ENCODE results near the gene BICD1. TPM values are rescaled to one million over a fixed set of nuclear protein-coding genes. Genes with fewer than 3 reads are reported as not detected.
"Not testable (repeated sequence)": the region's sequence is repeated elsewhere in the genome, so short reads cannot be mapped to it uniquely, and the experiment has no call there.

Gene BICD1
- total RNA-seq, 1 experiment from 2014 or later: 10.6 TPM

DNA sequence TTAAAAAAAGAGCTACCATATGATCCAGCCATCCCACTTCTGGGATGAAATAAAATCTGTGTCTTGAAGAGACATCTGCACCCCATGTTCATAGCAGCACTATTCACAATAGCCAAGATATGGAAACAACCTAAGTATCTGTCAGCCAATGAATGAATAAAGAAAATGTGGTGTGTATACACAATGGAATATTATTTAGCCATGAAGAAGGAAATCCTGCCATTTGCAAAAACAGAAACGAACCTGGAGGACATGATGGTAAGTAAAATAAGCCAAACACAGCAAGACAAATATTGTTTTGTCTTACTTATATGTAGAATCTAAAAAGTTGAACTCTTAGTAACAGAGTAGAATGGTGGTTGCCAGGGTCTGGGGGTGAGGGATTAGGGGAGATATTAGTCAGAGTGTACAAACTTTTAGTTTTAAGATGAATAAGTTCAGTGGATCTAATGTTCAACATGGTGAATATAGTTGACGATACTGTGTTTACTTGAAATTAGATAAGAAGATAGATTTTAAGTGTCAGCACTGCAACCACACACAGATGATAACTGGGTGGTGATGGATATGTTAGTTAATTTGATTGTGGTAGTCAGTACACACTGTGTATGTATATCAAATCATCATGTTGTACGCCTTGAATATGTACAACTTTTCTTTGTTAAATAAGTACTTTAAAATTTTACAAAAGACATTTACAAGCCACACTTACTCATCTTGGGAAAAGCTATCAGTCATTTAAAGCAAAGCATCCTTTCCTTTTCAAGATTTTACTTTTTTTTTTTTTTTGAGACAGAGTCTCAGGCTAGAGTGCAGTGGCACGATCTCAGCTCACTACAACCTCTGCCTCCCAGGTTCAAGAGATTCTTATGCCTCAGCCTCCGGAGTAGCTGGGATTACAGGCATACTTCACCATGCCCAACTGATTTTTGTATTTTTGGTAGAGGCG lies 89.9 kb downstream of the BICD1 start:
- DNase-seq (ENCODE audit: low spot score): no peak

DNA sequence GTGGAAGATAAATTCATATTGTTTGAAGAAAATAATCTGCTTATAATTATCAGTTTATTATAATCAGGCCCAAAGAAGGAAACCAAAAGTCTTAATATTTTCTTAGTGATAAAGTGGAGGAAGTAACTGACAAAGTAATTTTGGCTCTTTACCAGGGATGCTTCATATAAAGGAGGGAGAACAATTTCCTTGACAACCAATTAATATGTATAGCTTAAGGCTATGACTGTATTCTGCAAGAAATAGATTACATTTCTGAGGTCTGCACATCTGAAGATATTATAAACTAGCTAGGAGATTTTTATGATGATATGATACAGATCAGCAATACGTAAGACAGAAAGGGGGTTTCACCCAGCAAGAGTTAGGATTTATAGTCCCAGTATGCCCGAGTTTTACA lies 90.8 kb downstream of the BICD1 start:
- no peak for DNase-seq (ENCODE audit: low spot score)

DNA sequence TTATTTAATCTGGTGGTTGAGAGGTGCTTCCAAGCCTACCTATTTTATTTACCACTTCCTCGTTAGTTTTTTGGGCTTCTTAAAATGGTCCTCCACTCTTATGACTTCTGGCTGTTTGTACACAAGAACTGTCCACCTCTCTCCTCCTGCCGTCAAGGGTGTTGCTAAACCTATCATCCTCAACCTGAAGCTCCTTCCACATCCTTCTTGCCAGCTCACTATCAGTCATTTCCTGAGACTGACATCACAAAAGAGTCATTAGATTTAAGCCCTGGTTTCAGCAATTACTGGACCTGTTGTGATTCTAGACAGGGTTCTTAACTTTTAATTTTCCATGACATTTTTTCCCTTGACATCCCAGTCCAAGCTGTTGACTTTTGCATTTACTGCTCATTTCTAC lies 91.9 kb downstream of the BICD1 start:
- DNase-seq (ENCODE audit: low spot score): no peak

DNA sequence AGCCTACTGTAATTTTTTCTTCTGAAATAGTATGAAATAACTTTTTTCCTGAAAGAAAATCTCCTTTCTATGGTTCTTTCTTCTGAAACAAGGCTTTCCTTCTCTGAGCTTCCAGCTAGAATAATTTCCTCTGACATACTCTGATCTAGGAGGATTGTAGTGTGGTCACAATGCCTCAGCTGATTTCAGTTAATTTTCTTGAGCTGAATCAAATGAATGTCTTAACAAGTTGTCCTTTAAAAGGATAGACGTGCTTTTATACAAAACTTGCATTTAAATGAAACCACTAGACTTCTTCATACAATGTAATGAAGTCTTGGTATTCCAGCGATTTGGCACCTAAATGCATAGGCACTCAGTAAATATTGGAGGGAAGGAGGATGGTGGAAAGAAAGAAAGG lies 94.4 kb downstream of the BICD1 start:
- no peak for DNase-seq (ENCODE audit: low spot score)

DNA sequence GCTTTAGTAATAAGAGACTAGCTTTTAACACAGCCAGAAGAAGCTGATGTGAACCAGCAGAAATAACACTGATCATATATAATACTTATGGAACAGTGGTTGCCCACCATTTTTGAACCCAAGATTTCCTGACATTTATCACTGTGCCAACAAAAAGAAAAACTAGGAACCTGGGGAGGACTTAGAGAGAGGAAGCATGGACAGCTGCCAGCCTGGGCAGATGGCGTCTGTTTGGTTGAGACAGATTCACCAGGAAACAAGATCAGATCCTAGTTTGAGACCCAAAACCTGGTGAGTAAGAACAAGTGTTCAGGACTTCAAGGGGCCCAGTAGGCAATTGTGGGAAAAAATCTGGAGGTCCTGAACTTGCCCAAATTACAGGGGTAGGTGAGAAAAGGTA lies 95.3 kb downstream of the BICD1 start:
- DNase-seq (ENCODE audit: low spot score): no peak

DNA sequence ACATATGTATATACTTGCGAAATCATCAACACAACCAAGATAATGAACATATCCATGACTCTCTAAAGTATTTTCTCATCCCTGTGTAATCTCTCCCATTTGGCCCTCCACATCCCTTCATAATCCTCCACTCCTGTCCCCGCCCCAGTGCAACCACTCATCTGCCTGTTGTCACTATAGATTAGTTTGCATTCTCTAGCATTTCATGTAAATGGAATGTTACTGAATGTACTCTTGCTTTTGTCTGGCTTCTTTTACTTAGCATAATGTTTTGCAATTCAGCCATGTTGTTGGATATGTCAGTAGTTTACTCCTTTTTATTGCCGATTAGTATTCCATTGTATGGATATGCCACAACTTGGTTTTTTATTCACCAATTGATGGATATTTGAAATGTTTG lies 99.1 kb downstream of the BICD1 start:
- no peak for DNase-seq (ENCODE audit: low spot score)

DNA sequence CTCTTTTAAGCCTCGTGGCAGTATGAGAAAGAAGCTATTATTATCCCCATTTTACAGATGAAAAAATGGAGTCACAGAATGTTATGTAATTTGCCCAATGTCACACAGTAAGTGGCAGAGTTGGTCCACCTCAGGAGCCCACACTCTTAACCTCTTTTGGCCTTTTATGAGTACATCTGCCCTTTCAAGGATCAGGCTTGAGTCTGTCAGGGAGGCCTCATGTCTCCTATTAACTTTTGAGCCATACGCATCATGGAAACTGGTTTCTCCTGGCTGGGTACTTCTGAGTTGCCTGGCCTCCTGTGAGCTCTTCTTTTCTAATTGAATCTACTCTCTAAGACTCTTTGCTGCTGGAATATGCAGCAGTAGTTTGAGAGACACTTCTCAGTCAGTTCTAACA lies 101.7 kb downstream of the BICD1 start:
- no peak for DNase-seq (ENCODE audit: low spot score)

DNA sequence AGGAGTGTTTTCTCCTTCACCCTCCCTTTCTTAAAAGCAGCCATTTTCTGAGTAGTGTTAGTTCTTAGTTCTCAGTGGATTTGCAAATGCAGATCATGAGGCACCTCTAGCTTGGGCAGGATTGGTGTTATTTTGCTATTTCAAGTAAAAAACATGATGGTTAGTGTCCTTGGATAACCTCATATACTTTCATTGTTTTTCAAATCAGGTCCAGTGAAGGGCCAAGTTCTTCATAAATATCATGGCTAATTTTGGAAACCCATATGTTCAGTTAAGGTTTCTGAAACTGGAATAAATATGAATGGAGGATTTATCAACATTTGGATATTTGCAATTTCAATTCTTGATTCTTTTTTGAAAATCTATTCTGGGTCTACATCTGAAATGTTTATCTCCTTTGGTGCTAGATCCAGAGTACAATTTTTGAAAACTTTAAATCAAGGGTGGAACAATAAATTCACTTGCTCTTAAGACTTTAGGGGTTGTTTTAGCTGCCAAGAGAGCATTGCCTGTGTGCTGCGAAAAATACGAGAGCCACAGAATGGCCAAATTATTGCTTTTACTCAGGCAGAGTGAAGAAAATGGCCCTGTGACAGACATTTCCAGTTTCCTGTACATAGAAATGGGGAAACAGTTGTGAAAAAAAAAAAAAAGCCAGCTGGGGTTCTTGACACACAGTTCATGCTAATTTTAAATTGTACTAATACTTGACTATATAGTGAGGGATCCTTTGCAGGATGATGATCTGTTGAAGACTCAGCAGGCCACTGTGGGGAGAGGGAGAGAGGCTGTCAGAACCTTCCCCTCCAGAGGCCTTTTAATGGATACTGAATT lies 104.6 kb downstream of the BICD1 start:
- DNase-seq (ENCODE audit: low spot score): no peak

DNA sequence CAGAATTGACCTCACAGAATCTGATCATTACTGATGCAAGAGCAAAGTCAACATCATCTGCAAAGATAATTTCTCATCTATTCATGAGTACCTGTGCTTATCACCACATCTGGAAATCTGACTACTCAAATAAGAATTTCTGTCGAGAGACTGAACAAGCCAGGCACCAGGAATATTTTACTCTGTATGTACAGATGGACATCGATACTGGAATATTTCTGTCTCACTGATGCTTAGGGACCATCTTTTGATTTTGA lies 105.2 kb downstream of the BICD1 start:
- DNase-seq (ENCODE audit: low spot score): no peak

DNA sequence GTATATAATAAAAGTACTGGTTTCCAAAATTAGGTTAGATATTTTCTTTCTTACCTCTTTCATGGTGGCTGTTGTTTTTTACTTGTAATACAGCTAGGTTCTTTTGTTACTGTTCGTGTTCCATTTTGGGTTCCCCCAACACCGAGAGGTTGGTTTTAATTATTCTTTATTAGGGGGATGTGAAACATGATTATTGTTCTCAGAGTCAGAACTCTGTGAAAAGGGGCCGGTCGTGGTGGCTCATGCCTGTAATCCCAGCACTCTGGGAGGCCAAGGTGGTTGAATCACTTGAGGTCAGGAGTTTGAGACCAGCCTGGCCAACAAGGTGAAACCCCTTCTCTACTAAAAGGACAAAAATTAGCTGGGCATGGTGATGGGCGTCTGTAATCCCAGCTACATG lies 108.1 kb downstream of the BICD1 start:
- no peak for DNase-seq (ENCODE audit: low spot score)

DNA sequence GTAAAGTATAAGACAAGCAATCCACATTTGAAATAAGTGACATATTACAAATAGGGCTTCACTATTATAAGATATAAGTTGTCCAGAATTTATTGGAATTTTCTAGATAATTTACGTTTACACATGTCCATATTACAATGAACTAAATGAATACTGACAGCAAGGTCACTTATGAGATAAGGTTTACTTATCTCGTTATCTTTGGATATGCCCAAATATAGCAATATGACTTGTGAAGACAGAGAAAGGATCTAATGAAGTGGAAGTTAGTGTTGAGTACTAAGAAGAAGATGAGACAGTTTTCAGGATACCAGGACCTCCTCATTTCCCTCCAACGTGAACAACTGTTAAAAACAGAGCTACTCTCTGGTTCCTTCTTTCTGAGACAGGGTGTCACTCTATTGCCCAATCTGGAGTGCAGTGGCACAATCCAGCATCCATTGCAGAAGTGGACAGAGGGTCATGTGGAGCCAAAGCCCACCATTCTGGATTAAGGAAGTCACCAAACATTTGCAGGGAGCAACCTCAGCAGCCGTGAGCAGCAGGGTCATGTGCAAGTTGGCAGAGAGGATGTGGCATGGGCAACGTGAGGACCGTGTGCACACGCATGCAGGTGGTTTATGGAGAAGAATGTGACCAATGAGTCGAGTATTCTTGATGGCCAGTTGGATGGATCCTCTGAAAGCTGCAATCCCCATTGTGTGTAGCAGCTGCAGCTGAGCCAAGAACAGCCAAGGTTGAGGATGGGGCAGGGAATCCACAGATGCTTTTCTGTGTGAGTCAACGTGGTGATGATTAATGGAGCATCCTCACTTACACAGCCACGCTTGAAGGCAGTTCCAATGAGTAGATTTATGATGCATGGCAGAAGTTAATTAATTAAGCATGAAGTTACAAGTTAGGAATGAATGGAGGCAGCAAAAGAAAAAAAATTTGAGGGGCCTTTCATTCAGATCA lies 111.0 kb downstream of the BICD1 start:
- DNase-seq (ENCODE audit: low spot score): no peak

DNA sequence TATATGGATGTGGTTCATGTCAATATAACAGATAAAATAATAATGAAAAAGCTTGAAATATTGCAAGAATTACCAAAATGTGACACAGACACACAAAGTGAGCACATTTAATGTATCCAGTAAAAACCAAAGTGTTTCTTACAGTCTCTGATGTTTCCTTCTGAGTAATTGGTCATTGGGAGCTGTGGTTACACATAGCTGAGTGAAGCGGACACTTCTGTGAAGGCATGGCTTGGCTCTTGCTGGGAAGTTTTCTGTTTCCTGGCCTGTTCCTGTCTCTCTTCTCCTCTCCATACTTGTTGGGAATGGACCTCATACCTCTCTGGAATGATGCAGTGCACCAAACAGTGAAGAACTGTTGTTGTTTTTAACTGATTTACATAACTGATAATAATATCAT lies 117.3 kb downstream of the BICD1 start:
- DNase-seq (ENCODE audit: low spot score): no peak

DNA sequence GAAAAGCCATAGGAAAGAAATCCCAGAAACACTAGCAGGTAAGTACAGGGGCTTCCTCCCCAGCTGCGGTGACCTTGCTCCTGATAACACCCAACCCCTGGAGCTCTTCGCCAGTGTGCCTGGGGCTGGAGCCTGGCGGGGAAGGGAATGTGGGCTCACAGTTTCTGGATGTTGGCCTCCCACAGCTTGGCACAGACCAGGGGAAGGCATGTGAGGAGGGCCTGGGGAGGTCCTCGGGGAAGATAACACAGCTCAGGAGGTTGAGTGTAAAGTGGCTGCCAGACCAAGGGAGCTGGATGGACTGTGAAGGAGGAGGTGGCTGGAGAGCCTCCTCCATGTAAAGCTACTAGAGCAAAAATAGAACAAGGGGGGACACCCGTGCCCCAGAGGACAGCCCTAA lies 120.1 kb downstream of the BICD1 start:
- DNase-seq (ENCODE audit: low spot score): no peak

DNA sequence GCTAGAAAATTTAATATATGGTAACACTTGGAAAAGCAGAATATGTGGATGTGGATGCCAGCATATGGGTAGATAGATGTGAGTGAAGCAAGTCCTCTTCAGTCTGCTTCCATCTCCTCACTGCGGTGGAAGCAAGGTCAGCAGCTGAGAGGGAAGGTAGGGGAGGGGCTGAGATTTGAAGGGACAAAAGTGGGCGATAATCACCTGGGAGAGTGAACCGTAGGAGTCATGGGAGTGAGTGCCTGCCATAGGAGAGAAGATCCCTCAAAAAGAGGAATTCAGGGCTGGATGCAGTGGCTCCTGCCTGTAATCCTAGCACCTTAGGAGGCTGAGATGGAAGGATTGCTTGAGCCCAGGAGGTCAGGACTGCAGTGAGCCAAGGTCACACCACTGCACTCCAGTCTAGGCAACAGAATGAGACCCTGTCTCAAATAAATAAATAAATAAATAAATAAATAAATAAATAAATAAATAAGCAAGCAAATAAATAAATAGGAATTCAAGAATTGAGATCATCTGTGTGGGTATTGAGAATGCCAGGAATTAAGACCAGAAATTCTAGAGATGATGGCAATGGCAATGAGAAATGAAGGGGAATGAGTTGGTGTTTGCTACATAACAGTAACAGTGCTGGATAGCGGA lies 123.4 kb downstream of the BICD1 start:
- DNase-seq (ENCODE audit: low spot score): no peak

DNA sequence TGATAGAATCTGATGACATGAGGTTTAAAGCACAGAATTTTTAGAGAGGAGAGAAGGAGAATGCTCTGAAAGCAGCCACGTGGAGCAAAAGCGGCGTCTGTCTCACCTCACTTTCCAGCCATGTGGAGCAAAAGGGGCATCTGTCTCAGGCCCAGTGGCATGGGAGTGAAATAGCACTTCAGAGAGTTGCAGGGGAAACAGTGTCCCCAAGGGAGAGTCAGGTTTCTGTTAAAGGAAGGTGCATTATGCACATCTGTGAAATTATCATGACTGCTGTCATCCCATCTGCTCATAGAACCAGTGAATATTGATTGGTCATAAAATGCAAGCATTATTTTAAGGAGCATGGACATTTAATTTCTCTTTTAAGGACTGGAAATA lies 124.0 kb downstream of the BICD1 start:
- DNase-seq (ENCODE audit: low spot score): no peak

DNA sequence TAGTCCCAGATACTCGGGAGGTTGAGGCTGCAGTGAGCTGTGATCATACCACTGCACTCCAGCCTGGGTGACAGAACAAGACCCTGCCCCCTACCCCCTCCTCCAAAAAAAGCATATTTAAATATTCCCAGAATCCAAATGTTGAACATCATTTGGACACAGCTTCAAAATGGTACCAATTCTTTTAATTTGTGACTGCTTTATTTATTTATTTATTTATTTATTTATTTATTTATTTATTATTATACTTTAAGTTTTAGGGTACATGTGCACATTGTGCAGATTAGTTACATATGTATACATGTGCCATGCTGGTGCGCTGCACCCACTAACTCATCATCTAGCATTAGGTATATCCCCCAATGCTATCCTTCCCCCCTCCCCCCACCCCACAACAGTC lies 124.7 kb downstream of the BICD1 start:
- not testable (repeated sequence) for DNase-seq (ENCODE audit: low spot score)

DNA sequence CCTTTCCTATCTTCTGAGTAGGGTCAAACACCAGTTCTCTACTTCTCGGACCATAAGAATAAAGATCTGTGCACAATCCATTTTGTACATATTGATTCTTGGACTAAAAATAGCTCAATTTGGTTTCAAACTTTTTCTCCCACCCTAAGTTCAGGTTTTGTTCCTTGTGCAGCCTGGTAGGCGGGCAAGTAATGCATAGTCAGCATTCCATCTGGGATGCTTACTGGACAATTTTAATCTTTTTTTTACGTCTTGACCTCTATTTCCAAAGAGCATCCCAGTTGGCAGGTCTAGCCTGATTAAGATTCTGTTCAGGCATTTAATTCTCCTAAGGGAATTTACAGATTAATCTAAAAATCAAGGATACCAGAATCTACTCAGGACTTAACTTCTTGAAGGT lies 126.9 kb downstream of the BICD1 start:
- DNase-seq (ENCODE audit: low spot score): no peak

DNA sequence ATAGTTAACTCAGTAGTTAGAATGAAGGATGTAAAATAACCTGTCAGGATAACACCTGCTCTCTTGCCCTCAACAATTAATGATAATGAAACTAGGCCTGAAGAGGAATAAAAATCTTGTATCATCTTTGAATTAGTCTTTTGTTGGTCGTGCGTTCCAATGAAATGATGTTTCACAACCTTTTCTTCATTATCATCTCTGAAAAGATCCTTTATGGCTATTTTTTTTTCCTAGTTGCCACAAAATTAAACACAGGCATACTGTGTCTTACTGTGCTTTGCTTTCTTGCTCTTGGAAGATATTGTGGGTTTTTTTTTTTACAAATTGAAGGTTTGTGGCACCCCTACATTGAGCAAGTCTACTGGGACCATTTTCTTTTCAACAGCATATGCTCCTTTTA lies 128.6 kb downstream of the BICD1 start:
- no peak for DNase-seq (ENCODE audit: low spot score)

DNA sequence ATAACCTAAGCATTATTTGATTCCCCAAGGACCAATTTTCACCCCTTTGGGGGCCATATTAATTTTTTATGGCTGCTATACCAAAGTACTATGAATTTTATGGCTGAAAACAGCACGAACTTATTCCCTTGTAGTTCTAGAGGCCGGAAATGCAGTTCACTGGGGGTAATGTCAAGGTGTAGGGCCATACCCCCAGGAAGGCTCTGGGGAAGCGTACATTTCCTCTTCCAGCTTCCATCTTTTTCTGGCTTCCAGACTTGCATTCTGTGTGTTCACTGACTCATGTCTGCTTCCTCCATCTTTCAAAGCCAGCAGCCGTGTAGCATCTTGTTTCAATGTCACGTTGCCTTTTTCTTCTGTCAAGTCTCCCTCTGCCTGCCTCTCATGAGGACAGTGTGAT lies 133.5 kb downstream of the BICD1 start:
- no peak for DNase-seq (ENCODE audit: low spot score)

DNA sequence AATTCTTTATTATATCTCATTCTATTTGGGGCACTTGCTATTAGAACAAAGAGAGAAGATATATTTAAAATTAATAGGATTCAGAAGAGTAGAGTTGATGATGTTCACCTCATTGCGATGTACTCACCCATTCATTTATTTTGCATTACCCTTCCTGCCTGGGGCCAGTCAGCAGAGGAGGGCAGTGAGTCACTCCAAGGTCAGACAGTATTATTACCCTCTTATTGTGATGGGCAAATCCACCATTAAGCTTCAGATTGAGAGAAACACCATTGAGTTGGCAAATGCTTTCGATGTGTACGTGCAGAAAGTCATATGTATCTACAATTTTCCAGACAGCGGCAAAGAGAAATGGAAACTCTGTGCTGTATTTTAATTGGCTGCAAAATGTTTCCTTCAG lies 134.2 kb downstream of the BICD1 start:
- no peak for DNase-seq (ENCODE audit: low spot score)

DNA sequence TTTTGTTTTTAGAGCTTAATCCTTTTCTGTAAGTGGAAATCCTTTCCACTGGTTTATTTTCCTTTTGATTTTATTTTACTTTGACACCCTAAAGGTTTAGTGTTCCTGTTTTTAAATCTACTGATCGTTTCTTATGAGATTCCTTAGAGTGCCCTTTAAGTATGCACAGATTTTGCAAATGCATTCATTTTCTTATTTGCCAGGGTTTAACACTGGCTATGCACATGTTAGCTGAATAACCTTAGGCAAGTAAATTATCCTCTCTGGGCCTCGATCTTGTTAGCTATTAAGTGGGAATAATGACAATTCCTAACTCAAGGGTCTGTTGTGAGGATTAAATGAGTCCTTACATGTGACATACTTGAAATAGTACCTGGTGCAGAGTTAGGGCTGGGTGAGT lies 136.0 kb downstream of the BICD1 start:
- no peak for DNase-seq (ENCODE audit: low spot score)

Measured in H4 (cell line).